Breast epithelium (tissue), 4 donors: ENCODE data around the gene POLD1. TPM values are rescaled to one million over a fixed set of nuclear protein-coding genes. Genes with fewer than 3 reads are reported as not detected.
"Not testable (repeated sequence)": the region's sequence is repeated elsewhere in the genome, so short reads cannot be mapped to it uniquely, and the experiment has no call there.

Experiments
- DNase-seq, 2 donors: peaks; one replicate each; pipeline ENCODE4 v3.0.0-alpha.2; 2019; ENCODE audit warnings: low spot score in 2 of 2
- H3K27ac ChIP-seq, 2 donors: fragments of 200-600 bp; sonication (generic) in 1 of 2; one replicate each; pipeline ENCODE4 v1.5.1; 2016 to 2019; ENCODE audit warnings: mild to moderate bottlenecking in 1 of 2
- H3K27me3 ChIP-seq, 2 donors: fragments of 200-600 bp; sonication (generic) in 1 of 2; one replicate each; pipeline versions ENCODE4 v1.5.1 to v1.6.0; 2017 to 2019; ENCODE audit warnings: control low read depth in 1 of 2, mild to moderate bottlenecking in 1 of 2
- H3K36me3 ChIP-seq: fragments of 200-600 bp; one replicate; pipeline ENCODE4 v1.5.1; 2019
- H3K4me1 ChIP-seq, 2 donors: fragments of 200-600 bp; sonication (generic); one replicate each; pipeline ENCODE4 v1.5.1; 2016 to 2019; ENCODE audit warnings: control low read depth in 1 of 2
- H3K4me3 ChIP-seq, 3 donors: fragments of 200-600 bp; sonication (generic); 1 replicate in 2 of 3; 2 replicates in 1 of 3; pipeline ENCODE4 v1.5.1; 2016 to 2019; ENCODE audit warnings: mild to moderate bottlenecking in 3 of 3, moderate library complexity in 2 of 3
- H3K9me3 ChIP-seq, 2 donors: fragments of 200-600 bp; sonication (generic) in 1 of 2; one replicate each; pipeline ENCODE4 v1.5.1; 2016 to 2019; ENCODE audit warnings: control low read depth in 1 of 2
- POLR2A ChIP-seq: fragments of 450-650 bp; IDR thresholded peaks from one replicate; pipeline ENCODE4 v1.6.1; 2016; ENCODE audit warnings: antibody characterized with exemption, mild to moderate bottlenecking, moderate library complexity
- POLR2AphosphoS5 ChIP-seq, 3 donors: sonication (generic); formaldehyde crosslinking; IDR thresholded peaks; one replicate each; pipeline ENCODE4 v1.6.1; 2017; ENCODE audit warnings: antibody characterized with exemption in 3 of 3
- intact Hi-C: fragments of 100-400 bp; cut with DNase I; formaldehyde crosslinking; loops from one replicate; pipeline ENCODE4 v1.15.1; 2023; ENCODE audit warnings: low total_unique reads
- total RNA-seq, 3 donors: library from RNA; depleted of rRNA; stranded (reverse); fragments of >200 nt; gene quantifications; one replicate each; pipeline ENCODE4 v1.1.0, GENCODE V29; 2016
- TF ChIP-seq, protein P1 (sequence below), 3 donors: fragments of 450-650 bp; IDR thresholded peaks; one replicate each; pipeline ENCODE4 v1.5.1; 2016 to 2017; ENCODE audit warnings: antibody characterized with exemption in 3 of 3, mild to moderate bottlenecking in 3 of 3, moderate library complexity in 3 of 3

POLD1 gene
- total RNA-seq = 10 to 100 TPM; 13.8 to 17.3 (median 16.0) TPM

DNA sequence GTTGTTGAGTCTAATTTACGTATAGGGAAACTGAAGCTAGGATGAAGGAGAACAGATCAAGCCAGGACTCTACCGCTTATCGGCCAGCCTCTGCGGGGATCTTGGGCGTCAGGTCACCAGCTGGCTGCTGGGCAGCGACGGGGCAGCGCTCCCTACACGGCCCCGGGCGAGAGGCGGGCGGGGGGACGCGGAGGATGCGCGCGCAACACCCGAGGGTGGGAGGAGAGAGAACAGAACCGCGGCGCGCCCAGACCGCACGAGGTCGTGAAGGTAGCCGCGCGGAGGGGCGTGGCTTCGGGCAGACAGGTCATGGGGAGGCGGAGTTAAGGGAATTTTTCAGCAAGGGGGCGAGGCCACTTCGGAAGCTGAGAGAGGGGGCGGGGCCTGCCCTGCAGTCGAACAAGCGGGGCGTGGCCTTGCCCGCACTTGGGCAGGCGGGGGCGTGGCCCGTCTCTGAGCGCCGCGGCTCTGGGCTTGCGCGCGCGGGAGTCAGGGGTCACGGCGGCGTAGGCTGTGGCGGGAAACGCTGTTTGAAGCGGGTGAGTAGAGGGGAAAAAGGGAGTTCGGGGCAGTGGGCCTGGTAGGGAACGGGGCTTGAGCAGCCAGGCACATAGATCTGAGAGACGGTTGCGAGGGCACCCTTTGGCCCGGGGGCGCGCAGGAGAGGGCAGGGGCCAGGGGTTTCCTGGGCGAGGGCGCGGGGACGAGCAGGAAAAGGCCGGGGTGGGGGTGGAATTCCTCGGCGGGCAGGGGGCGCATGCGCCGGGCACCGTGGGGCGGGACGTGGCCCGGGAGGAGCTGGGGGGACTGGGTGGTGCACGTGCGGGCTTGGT, at the start of gene POLD1:
Gene POLD1, plus strand, starts transcription at position 496 of the 833 bp plus-strand sequence. CDS start 14,505 bp downstream, outside the sequence.
- Histone ChIP-seq H3K4me1 (no peaks in the 10 kb centered on the region), H3K9me3 (no peaks in the 10 kb centered on the region), H3K4me3 (peak within 1 kb of the TSS; percentile 62 to 75 (median 65)), H3K27ac (peak within 1 kb of the TSS; percentile 84 to 97), H3K27me3 (no peaks in the 10 kb centered on the region), H3K36me3 (peaks cover 8% of the 10 kb centered on the region)
- intact Hi-C loops = no loop called here
- peak; percentile 98 for DNase-seq
- TF ChIP-seq POLR2AphosphoS5 (IDR thresholded peaks at IDR 0.05) = peak in 2 of 3 donors; percentile 56 to 68
- TF ChIP-seq, protein P1, sequence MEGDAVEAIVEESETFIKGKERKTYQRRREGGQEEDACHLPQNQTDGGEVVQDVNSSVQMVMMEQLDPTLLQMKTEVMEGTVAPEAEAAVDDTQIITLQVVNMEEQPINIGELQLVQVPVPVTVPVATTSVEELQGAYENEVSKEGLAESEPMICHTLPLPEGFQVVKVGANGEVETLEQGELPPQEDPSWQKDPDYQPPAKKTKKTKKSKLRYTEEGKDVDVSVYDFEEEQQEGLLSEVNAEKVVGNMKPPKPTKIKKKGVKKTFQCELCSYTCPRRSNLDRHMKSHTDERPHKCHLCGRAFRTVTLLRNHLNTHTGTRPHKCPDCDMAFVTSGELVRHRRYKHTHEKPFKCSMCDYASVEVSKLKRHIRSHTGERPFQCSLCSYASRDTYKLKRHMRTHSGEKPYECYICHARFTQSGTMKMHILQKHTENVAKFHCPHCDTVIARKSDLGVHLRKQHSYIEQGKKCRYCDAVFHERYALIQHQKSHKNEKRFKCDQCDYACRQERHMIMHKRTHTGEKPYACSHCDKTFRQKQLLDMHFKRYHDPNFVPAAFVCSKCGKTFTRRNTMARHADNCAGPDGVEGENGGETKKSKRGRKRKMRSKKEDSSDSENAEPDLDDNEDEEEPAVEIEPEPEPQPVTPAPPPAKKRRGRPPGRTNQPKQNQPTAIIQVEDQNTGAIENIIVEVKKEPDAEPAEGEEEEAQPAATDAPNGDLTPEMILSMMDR (IDR thresholded peaks at IDR 0.05) = no peak

DNA sequence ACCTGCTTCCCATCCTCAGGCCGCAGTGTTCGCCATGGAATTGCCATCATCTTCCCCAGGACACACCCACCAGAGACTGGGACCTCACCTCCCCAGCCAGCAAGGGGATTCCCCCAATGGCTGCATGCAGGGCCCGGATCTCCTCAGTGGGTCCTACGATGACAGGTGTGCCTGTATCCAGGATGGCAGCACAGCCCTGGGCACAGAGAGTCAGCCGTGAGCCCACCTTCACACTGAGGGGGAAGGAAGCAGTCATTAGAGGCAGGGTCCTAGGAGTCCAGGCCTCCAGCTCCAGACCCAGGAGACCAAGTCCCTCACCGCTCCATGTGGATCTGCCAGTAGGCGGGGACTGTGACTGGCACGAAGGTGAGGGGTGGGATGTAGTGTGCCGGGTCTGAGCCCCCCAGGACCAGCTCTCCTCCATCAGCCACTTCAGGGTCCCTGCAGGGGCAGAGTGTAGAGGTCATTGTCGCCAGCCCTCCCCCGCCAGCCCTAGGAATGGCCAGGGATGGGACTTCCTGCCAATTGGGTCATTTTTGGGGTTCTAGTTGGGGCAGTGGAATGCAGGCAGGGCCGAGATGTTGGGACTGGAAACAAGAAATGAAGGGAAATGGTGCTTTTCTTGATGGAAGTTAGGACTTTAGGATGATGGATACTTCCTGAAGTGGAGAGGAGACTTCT, 49.3 kb upstream of the POLD1 start:
- Histone ChIP-seq H3K36me3 (no peaks in the 10 kb centered on the region), H3K27ac (no peak overlapping the region), H3K9me3 (no peaks in the 10 kb centered on the region), H3K4me1 (peaks cover 0 to 5% of the 10 kb centered on the region in 2 donors), H3K4me3 (no peak overlapping the region), H3K27me3 (peaks cover 3 to 15% of the 10 kb centered on the region in 2 donors)
- no peak for TF ChIP-seq POLR2A
- TF ChIP-seq POLR2AphosphoS5 (IDR thresholded peaks at IDR 0.05) = no peak
- TF ChIP-seq, protein P1 (IDR thresholded peaks at IDR 0.05) = no peak
- intact Hi-C loops = no loop called here
- DNase-seq = no peak

- H3K27ac ChIP-seq, DNase-seq, H3K4me1 ChIP-seq, H3K27me3 ChIP-seq, intact Hi-C loops, H3K4me3 ChIP-seq, H3K9me3 ChIP-seq, H3K36me3 ChIP-seq: not testable (repeated sequence)
Observed at GRCh38 chr19:50337031-50337430, 47.1 kb upstream of the POLD1 start.

DNA sequence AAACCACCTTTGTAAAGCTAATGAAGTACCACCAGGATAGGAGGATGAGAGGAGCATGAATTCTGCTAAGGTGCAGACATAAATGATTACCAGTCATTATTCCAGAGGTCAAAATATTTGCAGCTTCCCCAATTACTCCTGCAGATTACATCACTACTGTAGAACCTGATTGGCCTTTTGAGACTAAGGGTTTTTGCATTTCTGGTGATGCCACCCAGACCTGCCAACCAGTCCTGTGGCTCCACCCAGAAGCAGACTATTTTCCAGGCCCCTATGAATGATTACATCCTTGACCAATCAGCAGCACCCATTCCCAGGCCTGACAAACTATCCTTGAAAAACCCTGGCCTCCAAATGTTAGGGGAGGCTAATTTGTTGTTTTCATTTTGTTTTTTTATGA, 43.8 kb upstream of the POLD1 start:
- H3K27ac ChIP-seq = no peak overlapping the region
- DNase-seq = no peak
- no peak overlapping the region for H3K4me3 ChIP-seq
- TF ChIP-seq POLR2AphosphoS5 (IDR thresholded peaks at IDR 0.05) = no peak
- TF ChIP-seq, protein P1 (IDR thresholded peaks at IDR 0.05) = no peak
- TF ChIP-seq POLR2A = no peak
- intact Hi-C loops = no loop called here
- no peaks in the 10 kb centered on the region for H3K27me3 ChIP-seq
- H3K9me3 ChIP-seq = peaks cover 11% of the 10 kb centered on the region in 2 donors
- no peaks in the 10 kb centered on the region for H3K36me3 ChIP-seq
- H3K4me1 ChIP-seq = no peaks in the 10 kb centered on the region

- DNase-seq = no peak
- Histone ChIP-seq H3K9me3 (peaks cover 11 to 12% of the 10 kb centered on the region in 2 donors), H3K4me3 (no peak overlapping the region), H3K27ac (no peak overlapping the region), H3K36me3 (no peaks in the 10 kb centered on the region), H3K27me3 (no peaks in the 10 kb centered on the region), H3K4me1 (no peaks in the 10 kb centered on the region)
- TF ChIP-seq, protein P1 (IDR thresholded peaks at IDR 0.05) = no peak
- no peak for TF ChIP-seq POLR2AphosphoS5 (IDR thresholded peaks at IDR 0.05)
- TF ChIP-seq POLR2A = no peak
- intact Hi-C loops = no loop called here
Observed at GRCh38 chr19:50341091-50341564, 43.0 kb upstream of the POLD1 start.
